HG03064 (cell line): ENCODE measurements around the gene KMT2D.

Experiments
- ATAC-seq: cut with Tn5 transposase; IDR thresholded peaks from one replicate; pipeline ENCODE4 v1.9.1; 2021; ENCODE audit warnings: low read depth; ENCODE audit not compliant: unreplicated experiment

Gene KMT2D

GRCh38 chr12:49060237-49061156 is at the start of gene KMT2D:
Gene KMT2D, minus strand, starts transcription at chr12:49060794. Its CDS starts 5,470 bp downstream, at chr12:49055324.
- no peak for ATAC-seq

GRCh38 chr12:49109641-49110463 is 49.3 kb upstream of the KMT2D start:
- no peak for ATAC-seq

DNA sequence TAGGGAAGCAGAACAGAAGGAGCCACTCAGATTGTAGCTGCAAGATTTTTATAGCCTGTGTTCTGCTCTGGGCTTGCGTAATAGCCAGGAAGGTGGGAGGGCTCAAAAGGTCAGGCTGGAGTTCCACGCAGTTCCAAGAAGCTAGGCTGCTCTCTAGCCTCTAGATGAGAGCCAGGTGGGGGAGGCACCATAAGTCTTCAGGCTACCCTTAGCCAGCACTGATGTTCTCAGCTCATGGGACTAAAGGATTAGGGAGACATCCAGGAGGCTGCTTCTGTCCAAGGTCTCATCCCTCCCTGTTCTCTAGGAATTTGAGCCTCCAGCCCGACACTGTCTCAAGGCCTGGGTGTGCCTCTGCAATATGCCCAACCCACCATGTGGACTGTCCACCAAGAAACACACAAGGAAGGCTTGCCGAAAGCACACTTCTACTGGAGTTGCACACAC is 48.4 kb upstream of the KMT2D start:
- ATAC-seq = no peak

GRCh38 chr12:49105504-49106084 is 45.0 kb upstream of the KMT2D start:
- no peak for ATAC-seq

DNA sequence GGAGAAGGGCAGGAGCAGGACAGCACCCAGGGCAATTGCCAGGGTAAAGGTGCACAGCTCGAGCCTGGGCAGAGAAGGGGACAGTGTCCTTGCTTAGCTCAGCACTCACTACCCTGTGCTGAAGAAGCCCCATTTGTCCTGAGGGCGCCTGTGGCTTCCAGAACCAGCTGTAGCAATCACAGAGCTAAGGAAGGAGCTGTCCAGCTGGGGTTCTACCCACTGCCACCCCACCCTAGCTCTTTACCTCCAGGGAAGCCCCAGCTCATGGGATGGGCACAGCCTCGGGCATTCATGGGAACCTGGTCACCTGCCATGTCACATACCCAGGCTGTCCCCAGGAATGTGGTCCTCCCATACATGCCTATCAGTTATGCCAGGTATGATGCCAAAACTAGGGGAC is 44.2 kb upstream of the KMT2D start:
- no peak for ATAC-seq

DNA sequence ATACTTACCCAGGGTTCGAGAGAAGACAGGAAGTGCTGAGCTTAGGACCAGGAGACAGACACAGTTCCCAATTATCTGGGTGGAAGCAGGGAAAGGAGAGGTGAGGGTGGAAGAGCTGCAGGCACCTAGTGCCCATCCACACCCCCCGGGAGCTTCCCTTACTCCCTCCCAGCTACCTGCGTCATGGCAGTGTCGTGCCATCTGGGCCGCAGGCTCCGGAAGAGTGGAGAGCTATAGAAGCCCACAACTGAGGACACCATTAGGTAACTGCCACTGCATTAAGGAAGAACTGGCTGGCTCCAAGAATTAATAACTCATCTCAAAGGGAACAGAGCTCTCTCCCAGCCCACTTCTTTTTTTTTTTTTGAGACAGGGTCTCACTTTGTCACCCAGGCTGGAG is 39.8 kb upstream of the KMT2D start:
- ATAC-seq = no peak

DNA sequence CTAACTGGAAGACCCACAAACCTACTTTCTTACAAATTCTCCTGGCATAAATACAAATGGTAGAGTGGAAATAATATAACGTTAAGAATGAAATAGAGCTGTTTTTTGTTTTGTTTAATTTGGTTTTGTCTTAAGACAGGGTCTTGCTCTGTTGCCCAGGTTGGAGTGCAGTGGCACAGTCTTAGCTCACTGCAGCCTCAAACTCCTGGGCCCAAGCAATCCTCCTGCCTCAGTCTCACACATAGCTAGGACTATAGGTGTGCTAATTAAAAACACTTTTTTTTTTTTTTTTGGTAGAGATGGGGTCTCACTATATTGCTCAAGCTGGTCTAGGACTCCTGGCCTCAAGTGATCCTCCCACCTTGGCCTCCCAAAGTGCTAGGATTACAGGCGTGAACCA is 38.1 kb upstream of the KMT2D start:
- no peak for ATAC-seq

DNA sequence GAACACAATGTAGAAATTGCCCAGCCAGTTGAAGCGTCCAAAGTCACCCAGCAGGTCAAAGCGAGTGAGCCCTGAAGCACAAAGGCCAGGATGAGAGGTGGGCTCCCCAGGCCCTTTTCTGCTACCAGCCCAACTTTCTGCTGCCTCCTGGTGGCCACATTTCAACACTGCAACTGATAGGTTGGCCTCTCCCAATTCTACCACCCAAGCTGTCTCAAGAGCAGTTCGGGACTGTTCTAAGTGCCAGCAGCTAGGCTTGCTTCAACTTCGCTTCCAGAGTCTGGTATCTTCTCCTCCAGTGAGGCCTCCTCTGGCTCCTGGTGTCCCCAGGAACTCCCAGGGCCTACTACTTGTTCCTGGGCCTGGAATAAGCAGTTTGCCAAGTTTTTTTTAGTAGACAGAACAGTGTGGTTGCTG is 37.4 kb upstream of the KMT2D start:
- ATAC-seq = no peak

GRCh38 chr12:49097381-49097780 is 36.8 kb upstream of the KMT2D start:
- ATAC-seq = no peak

DNA sequence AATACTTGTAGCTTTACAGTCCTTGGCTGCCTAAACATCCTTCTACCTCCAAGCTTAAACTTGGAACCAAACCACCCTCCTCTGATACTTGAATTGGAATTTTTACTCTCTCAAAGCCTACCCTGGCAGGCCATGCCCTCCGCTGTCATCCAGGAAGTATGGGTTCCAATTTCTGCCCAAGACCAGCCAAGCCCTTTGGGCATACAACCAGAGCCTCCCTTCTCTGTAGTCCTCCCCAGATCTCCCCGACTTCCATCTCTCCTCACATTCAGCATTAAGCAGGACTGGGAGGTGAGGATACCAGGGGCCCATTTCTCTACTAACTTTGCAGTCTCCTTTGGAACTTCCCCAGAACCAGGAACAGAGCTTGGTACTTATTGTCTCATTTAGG is 34.4 kb upstream of the KMT2D start:
- ATAC-seq = no peak

DNA sequence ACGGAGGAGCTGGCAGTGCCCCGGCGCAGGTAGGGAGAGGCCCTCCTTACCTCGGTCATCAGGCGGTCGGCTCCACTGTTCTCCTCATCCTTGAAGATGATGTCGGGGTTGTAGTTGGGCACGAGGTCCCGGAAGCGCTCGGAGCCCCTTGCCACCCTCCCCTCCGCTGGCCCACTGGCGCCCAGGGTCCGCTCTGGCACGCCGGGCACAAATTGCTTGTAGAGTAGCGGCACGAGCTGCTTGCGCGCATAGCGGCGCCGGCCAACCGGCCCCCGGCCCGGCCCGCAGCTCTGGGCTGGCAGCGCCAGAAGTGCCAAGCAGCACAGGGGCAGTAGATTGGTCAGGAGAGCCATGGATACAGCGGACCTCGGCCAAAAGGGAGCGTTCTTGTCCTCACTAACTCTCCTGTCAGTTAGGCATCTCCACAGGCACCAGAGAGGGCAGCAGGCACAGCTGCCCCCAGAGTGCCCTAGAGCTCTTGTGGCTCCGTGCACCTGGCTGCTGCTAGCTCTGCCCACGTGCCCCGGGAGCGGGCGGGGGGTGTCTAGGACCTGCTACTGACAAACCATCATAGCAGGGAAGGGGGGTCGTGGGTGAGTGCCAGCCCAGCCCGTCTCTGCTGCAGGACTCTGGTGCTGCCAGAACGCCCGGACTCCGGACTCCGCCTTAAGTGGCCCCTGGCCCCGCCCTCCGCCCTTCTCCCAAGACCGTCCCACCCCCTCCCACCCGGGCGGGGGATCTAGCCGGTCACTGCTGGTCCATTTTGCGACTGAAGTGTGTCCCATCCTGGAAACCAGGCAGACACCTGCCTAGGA is 33.8 kb upstream of the KMT2D start, which contains the start of gene DHH:
TSS of gene DHH (minus strand) at position 642 of the 815 bp plus-strand sequence. CDS start at position 353, 289 bp downstream.
- no peak for ATAC-seq

- no peak for ATAC-seq
Measured at GRCh38 chr12:49093792-49094159, 33.2 kb upstream of the KMT2D start.

GRCh38 chr12:49092816-49093406 is 32.3 kb upstream of the KMT2D start:
- no peak for ATAC-seq

DNA sequence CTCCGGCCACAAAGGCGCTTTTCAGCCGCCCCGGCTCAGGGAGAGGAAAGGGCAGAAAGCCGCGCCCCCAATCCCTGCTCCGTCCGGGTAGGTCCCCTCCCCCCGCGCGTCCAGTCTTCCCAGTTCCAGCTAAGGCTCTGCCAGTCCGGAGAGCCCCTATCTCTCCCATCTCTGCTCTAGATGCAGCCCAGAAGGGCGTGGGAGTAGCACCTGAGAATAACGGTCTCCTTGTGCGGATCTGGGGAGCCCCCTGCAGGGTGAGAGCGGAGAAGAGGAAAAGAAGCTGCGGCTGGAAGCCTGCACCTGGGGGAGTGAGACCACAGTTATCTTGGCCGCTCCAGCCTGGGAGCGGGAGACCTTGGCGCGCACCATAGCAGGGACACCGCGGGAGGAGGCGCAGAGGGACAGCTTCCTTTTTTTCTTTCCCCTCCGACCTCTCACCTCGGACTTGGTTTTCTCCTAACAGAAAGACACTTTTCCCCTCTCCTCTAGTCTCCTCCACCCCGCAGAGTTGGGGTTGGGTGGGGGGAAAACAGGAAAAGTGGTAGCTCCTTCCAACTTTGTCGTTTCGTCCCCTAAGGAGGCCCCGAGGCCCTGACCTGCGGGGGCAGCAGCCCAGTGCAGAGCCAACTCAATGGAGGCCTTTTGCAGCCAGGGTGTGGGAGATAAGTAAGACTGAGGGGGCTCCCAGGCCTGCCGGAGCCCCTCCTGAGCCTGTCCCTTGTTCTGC is 31.7 kb upstream of the KMT2D start:
- ATAC-seq = no peak

DNA sequence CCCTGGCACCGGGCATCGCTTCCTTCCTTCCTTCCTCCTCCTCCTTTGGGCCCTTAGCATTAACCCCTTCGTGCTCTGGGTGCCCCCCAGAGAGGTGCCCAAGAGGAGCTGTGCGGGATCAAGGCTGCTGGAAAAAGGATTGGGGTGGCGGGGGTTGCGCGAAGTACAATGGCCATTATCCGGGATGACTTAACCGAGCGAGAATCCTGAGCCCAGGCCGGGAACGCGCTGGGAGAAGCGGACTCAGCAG is 31.2 kb upstream of the KMT2D start:
- no peak for ATAC-seq

DNA sequence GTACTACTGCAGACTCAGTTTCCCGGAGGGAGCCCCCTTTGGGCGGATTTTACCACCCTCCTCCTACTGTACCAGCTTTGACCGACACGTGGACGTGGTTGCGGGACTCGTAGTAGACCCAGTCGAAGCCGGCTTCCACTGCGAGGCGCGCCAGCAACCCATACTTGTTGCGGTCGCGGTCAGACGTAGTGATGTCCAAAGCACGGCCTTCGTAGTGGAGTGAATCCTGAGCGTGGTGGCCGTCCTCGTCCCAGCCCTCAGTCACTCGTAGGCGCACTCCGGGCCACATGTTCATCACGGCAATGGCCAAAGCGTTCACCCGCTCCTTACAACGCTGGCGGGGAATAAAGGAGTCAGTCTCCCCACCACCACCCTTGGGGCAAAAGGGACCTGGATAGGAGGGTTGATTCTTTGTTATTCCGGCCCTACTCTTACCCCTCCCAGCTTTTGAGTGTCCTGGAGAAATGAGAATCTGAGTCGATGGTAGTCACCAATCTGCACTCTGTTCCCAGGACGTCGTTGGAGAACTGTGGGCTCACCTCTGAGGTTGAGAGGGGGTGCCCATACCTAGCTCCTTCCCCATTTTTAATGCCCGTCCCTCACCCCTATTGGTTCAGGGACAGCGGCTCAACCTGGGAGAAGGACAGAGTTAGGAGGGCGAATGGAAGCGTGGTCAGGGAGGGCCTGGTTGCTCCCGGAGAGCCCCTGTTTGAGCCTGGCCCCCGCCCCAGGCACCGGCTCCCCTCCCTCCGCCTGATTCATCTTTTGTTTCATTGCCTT is 30.7 kb upstream of the KMT2D start:
- ATAC-seq = no peak

- no peak for ATAC-seq
Measured at GRCh38 chr12:49089821-49090773, 29.5 kb upstream of the KMT2D start.

- no peak for ATAC-seq
Measured at GRCh38 chr12:49088932-49089330, 28.3 kb upstream of the KMT2D start.
